Measurements from ENCODE around the gene PRR5.
"Not testable (repeated sequence)": the region's sequence is repeated elsewhere in the genome, so short reads cannot be mapped to it uniquely, and the experiment has no call there.

Gene PRR5

GRCh38 chr22:44739024-44739423, 37.0 kb downstream of the PRR5 start:
- no peak for TF ChIP-seq CTCF (IDR thresholded peaks at IDR 0.05; ENCODE audit: insufficient read depth, low read depth, low read length, missing control alignments)
- H3K4me3 ChIP-seq (ENCODE audit: low read length) = no peak overlapping the region
- no peak for DNase-seq (ENCODE audit: low read depth)

GRCh38 chr22:44739666-44740065, 37.7 kb downstream of the PRR5 start:
- DNase-seq (ENCODE audit: low read depth) = peak; percentile 81
- H3K4me3 ChIP-seq (ENCODE audit: low read length) = not testable (repeated sequence)

GRCh38 chr22:44740307-44740706, 38.3 kb downstream of the PRR5 start:
- DNase-seq (ENCODE audit: low read depth) = no peak
- TF ChIP-seq CTCF (IDR thresholded peaks at IDR 0.05; ENCODE audit: insufficient read depth, low read depth, low read length, missing control alignments) = no peak
- no peak overlapping the region for H3K4me3 ChIP-seq (ENCODE audit: low read length)

- H3K4me3 ChIP-seq (ENCODE audit: low read length) = no peak overlapping the region
- no peak for DNase-seq (ENCODE audit: low read depth)
- TF ChIP-seq CTCF (IDR thresholded peaks at IDR 0.05; ENCODE audit: insufficient read depth, low read depth, low read length, missing control alignments) = no peak
These were observed 39.9 kb downstream of the PRR5 start for GRCh38 chr22:44741929-44742328.

GRCh38 chr22:44743247-44743646, 41.2 kb downstream of the PRR5 start:
- DNase-seq (ENCODE audit: low read depth) = no peak
- TF ChIP-seq CTCF (IDR thresholded peaks at IDR 0.05; ENCODE audit: insufficient read depth, low read depth, low read length, missing control alignments) = no peak
- H3K4me3 ChIP-seq (ENCODE audit: low read length) = no peak overlapping the region

GRCh38 chr22:44743804-44744211, 41.8 kb downstream of the PRR5 start:
- DNase-seq (ENCODE audit: low read depth) = no peak
- no peak for TF ChIP-seq CTCF (IDR thresholded peaks at IDR 0.05; ENCODE audit: insufficient read depth, low read depth, low read length, missing control alignments)
- H3K4me3 ChIP-seq (ENCODE audit: low read length) = no peak overlapping the region

- no peak for TF ChIP-seq CTCF (IDR thresholded peaks at IDR 0.05; ENCODE audit: insufficient read depth, low read depth, low read length, missing control alignments)
- DNase-seq (ENCODE audit: low read depth) = no peak
- H3K4me3 ChIP-seq (ENCODE audit: low read length) = no peak overlapping the region
These were observed 44.1 kb downstream of the PRR5 start for GRCh38 chr22:44745853-44746789.

GRCh38 chr22:44747784-44748127, 45.8 kb downstream of the PRR5 start:
- not testable (repeated sequence) for H3K4me3 ChIP-seq (ENCODE audit: low read length); DNase-seq (ENCODE audit: low read depth)

Data from epithelial cell of esophagus (primary cell).